AG04449 (cell line): ENCODE data around the gene SDK2.

Experiments used
- CTCF ChIA-PET: fragments of 350-600 bp; formaldehyde crosslinking; extraction: SDS; loops from one replicate; lab custom pipeline; 2021; ENCODE audit warnings: antibody characterized with exemption; lab: Yijun Ruan, JAX
- POLR2A ChIA-PET: fragments of 400-600, 350-600 bp; formaldehyde crosslinking; extraction: SDS; loops from one replicate; lab custom pipeline; 2020; ENCODE audit warnings: antibody characterized with exemption, inconsistent platforms; lab: Yijun Ruan, JAX
- DNase-seq: peaks from one replicate; pipeline ENCODE4 v3.0.0-alpha.2; 2010; ENCODE audit warnings: low read depth, low spot score
- H3K4me3 ChIP-seq: 2 replicates; pipeline ENCODE4 v1.5.1; 2011; ENCODE audit warnings: low read depth, mild to moderate bottlenecking, control low read depth, low read length
- CTCF ChIP-seq: IDR thresholded peaks from one replicate; pipeline ENCODE4 v1.5.1; 2011; ENCODE audit warnings: mild to moderate bottlenecking, moderate library complexity, low read length, control low read depth, inconsistent platforms; ENCODE audit not compliant: insufficient read depth; ENCODE audit errors: missing control alignments

SDK2 gene

GRCh38 chr17:73288534-73289302 lies 355.5 kb downstream of the SDK2 start:
- CTCF ChIA-PET, result interaction anchor here (1.1 to 2.1 kb wide), 2 partner anchors 33 to 81 kb away, joined by 3 to 6 read pairs; no protein-coding TSS in a partner anchor
- DNase-seq, result no peak
- POLR2A ChIA-PET, result no interaction called here
- no peak for TF ChIP-seq CTCF
- H3K4me3 ChIP-seq, result no peak overlapping the region

- no peak overlapping the region for H3K4me3 ChIP-seq
- POLR2A ChIA-PET, result no interaction called here
Observed at GRCh38 chr17:73286863-73287296, 357.4 kb downstream of the SDK2 start.

GRCh38 chr17:73285916-73286862 lies 358.1 kb downstream of the SDK2 start:
- no peak for TF ChIP-seq CTCF
- CTCF ChIA-PET, result no interaction called here
- no peak for DNase-seq
- POLR2A ChIA-PET, result no interaction called here
- no peak overlapping the region for H3K4me3 ChIP-seq

More at GRCh38 chr17:73286863-73287296, 357.4 kb downstream of the SDK2 start:
- TF ChIP-seq CTCF, result no peak
- CTCF ChIA-PET, result interaction anchor here (2.1 kb wide), 1 partner anchor 83 kb away, joined by 6 read pairs; no protein-coding TSS in a partner anchor
- DNase-seq, result no peak

GRCh38 chr17:73285603-73285908 lies 358.7 kb downstream of the SDK2 start:
- CTCF ChIA-PET, result no interaction called here
- no peak for DNase-seq
- no peak overlapping the region for H3K4me3 ChIP-seq
- no peak for TF ChIP-seq CTCF
- POLR2A ChIA-PET, result no interaction called here

- no peak for DNase-seq
- no peak for TF ChIP-seq CTCF
- CTCF ChIA-PET, result interaction anchor here (0.7 to 1.5 kb wide), 2 partner anchors 29 to 39 kb away, joined by 3 read pairs; no protein-coding TSS in a partner anchor
- no peak overlapping the region for H3K4me3 ChIP-seq
- POLR2A ChIA-PET, result no interaction called here
Observed at GRCh38 chr17:73284906-73285602, 359.2 kb downstream of the SDK2 start.
